ENCODE measurements around the gene NTM. TPM values are rescaled to one million over a fixed set of nuclear protein-coding genes. Genes with fewer than 3 reads are reported as not detected.

Gene NTM
- polyA plus RNA-seq, 2 donors, result 0.24 to 1.1 TPM

GRCh38 chr11:131840545-131840944, 470.1 kb downstream of the NTM start:
- Histone ChIP-seq H3K36me3 (ENCODE audit: control insufficient read depth in 2 of 2, insufficient read depth in 2 of 2, low read length in 1 of 2) (no peaks in the 10 kb centered on the region), H3K9me3 (ENCODE audit: control insufficient read depth in 2 of 2, insufficient read depth in 1 of 2, low read depth in 1 of 2, low read length in 1 of 2) (peaks cover 0 to 2% of the 10 kb centered on the region in 2 donors), H3K4me1 (ENCODE audit: control insufficient read depth in 2 of 2, insufficient read depth in 2 of 2, low read length in 1 of 2) (no peaks in the 10 kb centered on the region), H3K4me3 (ENCODE audit: low read depth in 1 of 2, low read length in 2 of 2) (no peak overlapping the region), H3K27me3 (ENCODE audit: control insufficient read depth in 1 of 2, insufficient read depth in 2 of 2, low read length in 2 of 2) (no peaks in the 10 kb centered on the region), H3K27ac (ENCODE audit: low read depth in 2 of 2, low read length in 1 of 2) (no peak overlapping the region)
- 69 to 70% methylated on average over 3 of the region's 3 CpGs for WGBS, 2 donors

GRCh38 chr11:131841028-131841427, 470.6 kb downstream of the NTM start:
- H3K27ac ChIP-seq (ENCODE audit: low read depth in 2 of 2, low read length in 1 of 2), result no peak overlapping the region
- 62 to 63% methylated on average over 1 of the region's 1 CpG for WGBS, 2 donors
- H3K4me3 ChIP-seq (ENCODE audit: low read depth in 1 of 2, low read length in 2 of 2), result no peak overlapping the region
- no peaks in the 10 kb centered on the region for H3K27me3 ChIP-seq (ENCODE audit: control insufficient read depth in 1 of 2, insufficient read depth in 2 of 2, low read length in 2 of 2)
- peaks cover 0 to 2% of the 10 kb centered on the region in 2 donors for H3K9me3 ChIP-seq (ENCODE audit: control insufficient read depth in 2 of 2, insufficient read depth in 1 of 2, low read depth in 1 of 2, low read length in 1 of 2)
- H3K36me3 ChIP-seq (ENCODE audit: control insufficient read depth in 2 of 2, insufficient read depth in 2 of 2, low read length in 1 of 2), result no peaks in the 10 kb centered on the region
- no peaks in the 10 kb centered on the region for H3K4me1 ChIP-seq (ENCODE audit: control insufficient read depth in 2 of 2, insufficient read depth in 2 of 2, low read length in 1 of 2)

GRCh38 chr11:131841925-131842635, 471.7 kb downstream of the NTM start:
- no peaks in the 10 kb centered on the region for H3K4me1 ChIP-seq (ENCODE audit: control insufficient read depth in 2 of 2, insufficient read depth in 2 of 2, low read length in 1 of 2)
- H3K9me3 ChIP-seq (ENCODE audit: control insufficient read depth in 2 of 2, insufficient read depth in 1 of 2, low read depth in 1 of 2, low read length in 1 of 2), result peaks cover 0 to 2% of the 10 kb centered on the region in 2 donors
- H3K27me3 ChIP-seq (ENCODE audit: control insufficient read depth in 1 of 2, insufficient read depth in 2 of 2, low read length in 2 of 2), result no peaks in the 10 kb centered on the region
- WGBS, 2 donors, result 85% methylated on average over 11 of the region's 11 CpGs
- no peak overlapping the region for H3K27ac ChIP-seq (ENCODE audit: low read depth in 2 of 2, low read length in 1 of 2)
- no peaks in the 10 kb centered on the region for H3K36me3 ChIP-seq (ENCODE audit: control insufficient read depth in 2 of 2, insufficient read depth in 2 of 2, low read length in 1 of 2)
- H3K4me3 ChIP-seq (ENCODE audit: low read depth in 1 of 2, low read length in 2 of 2), result no peak overlapping the region

- WGBS, 2 donors, result 47 to 57% methylated on average over 4 of the region's 4 CpGs
- no peak overlapping the region for H3K27ac ChIP-seq (ENCODE audit: low read depth in 2 of 2, low read length in 1 of 2)
- no peaks in the 10 kb centered on the region for H3K9me3 ChIP-seq (ENCODE audit: control insufficient read depth in 2 of 2, insufficient read depth in 1 of 2, low read depth in 1 of 2, low read length in 1 of 2)
- no peaks in the 10 kb centered on the region for H3K36me3 ChIP-seq (ENCODE audit: control insufficient read depth in 2 of 2, insufficient read depth in 2 of 2, low read length in 1 of 2)
- no peaks in the 10 kb centered on the region for H3K4me1 ChIP-seq (ENCODE audit: control insufficient read depth in 2 of 2, insufficient read depth in 2 of 2, low read length in 1 of 2)
- H3K4me3 ChIP-seq (ENCODE audit: low read depth in 1 of 2, low read length in 2 of 2), result no peak overlapping the region
- H3K27me3 ChIP-seq (ENCODE audit: control insufficient read depth in 1 of 2, insufficient read depth in 2 of 2, low read length in 2 of 2), result no peaks in the 10 kb centered on the region
Measured at GRCh38 chr11:131845255-131845654, 474.8 kb downstream of the NTM start.

- no peak overlapping the region for H3K27ac ChIP-seq (ENCODE audit: low read depth in 2 of 2, low read length in 1 of 2)
- H3K9me3 ChIP-seq (ENCODE audit: control insufficient read depth in 2 of 2, insufficient read depth in 1 of 2, low read depth in 1 of 2, low read length in 1 of 2), result no peaks in the 10 kb centered on the region
- no peaks in the 10 kb centered on the region for H3K27me3 ChIP-seq (ENCODE audit: control insufficient read depth in 1 of 2, insufficient read depth in 2 of 2, low read length in 2 of 2)
- H3K4me1 ChIP-seq (ENCODE audit: control insufficient read depth in 2 of 2, insufficient read depth in 2 of 2, low read length in 1 of 2), result no peaks in the 10 kb centered on the region
- no peaks in the 10 kb centered on the region for H3K36me3 ChIP-seq (ENCODE audit: control insufficient read depth in 2 of 2, insufficient read depth in 2 of 2, low read length in 1 of 2)
- WGBS, 2 donors, result 83 to 85% methylated on average over 5 to 6 of the region's 6 CpGs
- H3K4me3 ChIP-seq (ENCODE audit: low read depth in 1 of 2, low read length in 2 of 2), result no peak overlapping the region
Measured at GRCh38 chr11:131849485-131849884, 479.1 kb downstream of the NTM start.

GRCh38 chr11:131850507-131850906, 480.1 kb downstream of the NTM start:
- Histone ChIP-seq H3K36me3 (ENCODE audit: control insufficient read depth in 2 of 2, insufficient read depth in 2 of 2, low read length in 1 of 2) (no peaks in the 10 kb centered on the region), H3K27me3 (ENCODE audit: control insufficient read depth in 1 of 2, insufficient read depth in 2 of 2, low read length in 2 of 2) (no peaks in the 10 kb centered on the region), H3K4me1 (ENCODE audit: control insufficient read depth in 2 of 2, insufficient read depth in 2 of 2, low read length in 1 of 2) (no peaks in the 10 kb centered on the region), H3K4me3 (ENCODE audit: low read depth in 1 of 2, low read length in 2 of 2) (no peak overlapping the region), H3K27ac (ENCODE audit: low read depth in 2 of 2, low read length in 1 of 2) (no peak overlapping the region), H3K9me3 (ENCODE audit: control insufficient read depth in 2 of 2, insufficient read depth in 1 of 2, low read depth in 1 of 2, low read length in 1 of 2) (no peaks in the 10 kb centered on the region)
- WGBS, 2 donors, result 58 to 63% methylated on average over 9 of the region's 9 CpGs

GRCh38 chr11:131851964-131852755, 481.7 kb downstream of the NTM start:
- no peaks in the 10 kb centered on the region for H3K27me3 ChIP-seq (ENCODE audit: control insufficient read depth in 1 of 2, insufficient read depth in 2 of 2, low read length in 2 of 2)
- 39 to 42% methylated on average over 7 of the region's 7 CpGs for WGBS, 2 donors
- H3K36me3 ChIP-seq (ENCODE audit: control insufficient read depth in 2 of 2, insufficient read depth in 2 of 2, low read length in 1 of 2), result no peaks in the 10 kb centered on the region
- no peak overlapping the region for H3K27ac ChIP-seq (ENCODE audit: low read depth in 2 of 2, low read length in 1 of 2)
- H3K4me1 ChIP-seq (ENCODE audit: control insufficient read depth in 2 of 2, insufficient read depth in 2 of 2, low read length in 1 of 2), result no peaks in the 10 kb centered on the region
- H3K4me3 ChIP-seq (ENCODE audit: low read depth in 1 of 2, low read length in 2 of 2), result no peak overlapping the region
- no peaks in the 10 kb centered on the region for H3K9me3 ChIP-seq (ENCODE audit: control insufficient read depth in 2 of 2, insufficient read depth in 1 of 2, low read depth in 1 of 2, low read length in 1 of 2)

GRCh38 chr11:131852757-131853156, 482.3 kb downstream of the NTM start:
- Histone ChIP-seq H3K27ac (ENCODE audit: low read depth in 2 of 2, low read length in 1 of 2) (no peak overlapping the region), H3K36me3 (ENCODE audit: control insufficient read depth in 2 of 2, insufficient read depth in 2 of 2, low read length in 1 of 2) (no peaks in the 10 kb centered on the region), H3K4me3 (ENCODE audit: low read depth in 1 of 2, low read length in 2 of 2) (no peak overlapping the region), H3K27me3 (ENCODE audit: control insufficient read depth in 1 of 2, insufficient read depth in 2 of 2, low read length in 2 of 2) (no peaks in the 10 kb centered on the region), H3K9me3 (ENCODE audit: control insufficient read depth in 2 of 2, insufficient read depth in 1 of 2, low read depth in 1 of 2, low read length in 1 of 2) (no peaks in the 10 kb centered on the region), H3K4me1 (ENCODE audit: control insufficient read depth in 2 of 2, insufficient read depth in 2 of 2, low read length in 1 of 2) (no peaks in the 10 kb centered on the region)
- WGBS, 2 donors, result 86 to 91% methylated on average over 3 of the region's 3 CpGs

GRCh38 chr11:131854391-131854790, 484.0 kb downstream of the NTM start:
- H3K27ac ChIP-seq (ENCODE audit: low read depth in 2 of 2, low read length in 1 of 2), result no peak overlapping the region
- 77 to 80% methylated on average over 4 of the region's 4 CpGs for WGBS, 2 donors

GRCh38 chr11:131855320-131855719, 484.9 kb downstream of the NTM start:
- no peaks in the 10 kb centered on the region for H3K27me3 ChIP-seq (ENCODE audit: control insufficient read depth in 1 of 2, insufficient read depth in 2 of 2, low read length in 2 of 2)
- H3K9me3 ChIP-seq (ENCODE audit: control insufficient read depth in 2 of 2, insufficient read depth in 1 of 2, low read depth in 1 of 2, low read length in 1 of 2), result peaks cover 0 to 3% of the 10 kb centered on the region in 2 donors
- H3K4me3 ChIP-seq (ENCODE audit: low read depth in 1 of 2, low read length in 2 of 2), result no peak overlapping the region
- no peaks in the 10 kb centered on the region for H3K4me1 ChIP-seq (ENCODE audit: control insufficient read depth in 2 of 2, insufficient read depth in 2 of 2, low read length in 1 of 2)
- no peaks in the 10 kb centered on the region for H3K36me3 ChIP-seq (ENCODE audit: control insufficient read depth in 2 of 2, insufficient read depth in 2 of 2, low read length in 1 of 2)
- no peak overlapping the region for H3K27ac ChIP-seq (ENCODE audit: low read depth in 2 of 2, low read length in 1 of 2)

More at GRCh38 chr11:131854391-131854790, 484.0 kb downstream of the NTM start:
- no peak overlapping the region for H3K4me3 ChIP-seq (ENCODE audit: low read depth in 1 of 2, low read length in 2 of 2)
- no peaks in the 10 kb centered on the region for H3K4me1 ChIP-seq (ENCODE audit: control insufficient read depth in 2 of 2, insufficient read depth in 2 of 2, low read length in 1 of 2)
- H3K36me3 ChIP-seq (ENCODE audit: control insufficient read depth in 2 of 2, insufficient read depth in 2 of 2, low read length in 1 of 2), result no peaks in the 10 kb centered on the region
- H3K27me3 ChIP-seq (ENCODE audit: control insufficient read depth in 1 of 2, insufficient read depth in 2 of 2, low read length in 2 of 2), result no peaks in the 10 kb centered on the region
- H3K9me3 ChIP-seq (ENCODE audit: control insufficient read depth in 2 of 2, insufficient read depth in 1 of 2, low read depth in 1 of 2, low read length in 1 of 2), result peaks cover 0 to 3% of the 10 kb centered on the region in 2 donors
